OCI-LY1 (cell line): ENCODE results near the gene ZMAT2.
A peak's percentile ranks its signal among the peaks of the same experiment; 100 is the strongest.
"Not testable (repeated sequence)": the region's sequence is repeated elsewhere in the genome, so short reads cannot be mapped to it uniquely, and the experiment has no call there.

Source experiments
- H2AFZ ChIP-seq: fragments of 200-600 bp; sonication (generic), shearing (Covaris generic); 2 replicates; pipeline ENCODE4 v1.6.0; 2014; ENCODE audit warnings: antibody characterized with exemption, mild to moderate bottlenecking, low read length
- H3F3A ChIP-seq: fragments of 200-600 bp; sonication (generic), shearing (Covaris generic); 2 replicates; pipeline ENCODE4 v1.6.0; 2014; ENCODE audit warnings: mild to moderate bottlenecking, antibody characterized with exemption, low read length, moderate library complexity; ENCODE audit not compliant: insufficient read depth
- H3K27ac ChIP-seq: fragments of 200-600 bp; sonication (generic); 2 replicates; pipeline ENCODE4 v1.5.1; 2014; ENCODE audit warnings: low read length, mixed run types, mild to moderate bottlenecking, low read depth; ENCODE audit not compliant: poor library complexity, severe bottlenecking
- H3K27me3 ChIP-seq: fragments of 200-600 bp; sonication (generic); 2 replicates; pipeline ENCODE4 v1.6.0; 2014; ENCODE audit warnings: antibody characterized with exemption, mild to moderate bottlenecking, low read length, moderate library complexity; ENCODE audit not compliant: insufficient read depth
- H3K36me3 ChIP-seq: fragments of 200-600 bp; sonication (generic); 2 replicates; pipeline ENCODE4 v1.6.1; 2014; ENCODE audit warnings: mild to moderate bottlenecking, antibody characterized with exemption, low read length, moderate library complexity, mixed read lengths; ENCODE audit not compliant: insufficient read depth
- H3K4me1 ChIP-seq: fragments of 200-600 bp; sonication (generic); 2 replicates; pipeline ENCODE4 v1.5.1; 2014; ENCODE audit warnings: mild to moderate bottlenecking, low read length, moderate library complexity; ENCODE audit not compliant: insufficient read depth, severe bottlenecking
- H3K4me2 ChIP-seq: fragments of 200-600 bp; sonication (generic), shearing (Covaris generic); 2 replicates; pipeline ENCODE4 v1.6.1; 2014; ENCODE audit warnings: low read length
- H3K4me3 ChIP-seq: fragments of 200-600 bp; sonication (generic); 2 replicates; pipeline ENCODE4 v1.5.1; 2014; ENCODE audit warnings: low read length, low read depth, mild to moderate bottlenecking, mixed read lengths; ENCODE audit not compliant: poor library complexity, severe bottlenecking
- H3K79me2 ChIP-seq: fragments of 200-600 bp; shearing (Covaris generic); 2 replicates; pipeline ENCODE4 v1.6.1; 2016; ENCODE audit warnings: mixed run types, low read length, mixed read lengths; ENCODE audit not compliant: insufficient read depth
- H3K9ac ChIP-seq: fragments of 200-600 bp; sonication (generic), shearing (Covaris generic); 2 replicates; pipeline ENCODE4 v1.6.1; 2014; ENCODE audit warnings: mild to moderate bottlenecking, low read length, mixed read lengths
- H3K9me2 ChIP-seq: fragments of 200-600 bp; sonication (generic), shearing (Covaris generic); 2 replicates; pipeline ENCODE4 v1.6.1; 2014; ENCODE audit warnings: low read depth, mild to moderate bottlenecking, low read length, mixed read lengths
- H3K9me3 ChIP-seq: fragments of 200-600 bp; shearing (Covaris generic); 2 replicates; pipeline ENCODE4 v1.6.1; 2014; ENCODE audit warnings: low read length, mixed read lengths
- H4K20me1 ChIP-seq: fragments of 200-600 bp; sonication (generic), shearing (Covaris generic); 2 replicates; pipeline ENCODE4 v1.6.0; 2016; ENCODE audit warnings: mild to moderate bottlenecking, low read length; ENCODE audit not compliant: insufficient read depth
- EZH2 ChIP-seq: fragments of 200-600 bp; sonication (generic), shearing (Covaris generic); IDR thresholded peaks from 2 replicates; pipeline ENCODE4 v1.8.0; 2017; ENCODE audit warnings: borderline replicate concordance, mixed run types, mild to moderate bottlenecking, antibody characterized with exemption, low read length, moderate library complexity, mixed read lengths
- TF ChIP-seq, protein P1 (sequence below): fragments of 200-600 bp; sonication (generic), shearing (Covaris generic); IDR thresholded peaks from 2 replicates; pipeline ENCODE4 v1.5.1; 2017; ENCODE audit warnings: mild to moderate bottlenecking, antibody characterized with exemption, low read length, moderate library complexity, mixed read lengths

The ZMAT2 gene

DNA sequence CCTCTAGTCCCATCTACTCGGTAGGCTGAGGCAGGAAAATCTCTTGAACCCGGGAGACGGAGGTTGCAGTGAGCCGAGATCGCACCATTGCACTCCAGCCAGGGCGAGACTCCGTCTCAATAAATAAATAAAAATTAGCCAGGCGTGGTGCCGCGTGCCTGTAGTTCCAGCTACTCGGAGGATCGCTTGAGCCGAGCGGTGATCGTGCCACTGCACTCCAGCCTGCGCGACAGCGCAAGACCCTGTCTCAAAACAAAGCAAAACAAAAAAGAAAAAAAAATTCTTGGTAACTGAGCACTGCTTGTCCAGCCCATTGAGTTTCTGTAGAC, 36.3 kb upstream of the ZMAT2 start:
- H3K9me3 ChIP-seq, result no peaks in the 10 kb centered on the region
- H3K4me1 ChIP-seq, result peaks cover 19% of the 10 kb centered on the region
- H3K4me2 ChIP-seq, result peak overlapping the region; percentile 90
- H3K9me2 ChIP-seq, result no peaks in the 10 kb centered on the region
- H3K27me3 ChIP-seq, result no peaks in the 10 kb centered on the region
- peak overlapping the region; percentile 92 for H3K4me3 ChIP-seq
- H2AFZ ChIP-seq, result no peak overlapping the region
- peak overlapping the region; percentile 84 for H3K9ac ChIP-seq
- H4K20me1 ChIP-seq, result no peaks in the 10 kb centered on the region
- peaks cover 7% of the 10 kb centered on the region; the same call in 1 of the 2 replicates for H3F3A ChIP-seq
- H3K79me2 ChIP-seq, result no peaks in the 10 kb centered on the region
- peak overlapping the region; percentile 57 for H3K27ac ChIP-seq
- TF ChIP-seq EZH2, result no peak
- TF ChIP-seq, protein P1, sequence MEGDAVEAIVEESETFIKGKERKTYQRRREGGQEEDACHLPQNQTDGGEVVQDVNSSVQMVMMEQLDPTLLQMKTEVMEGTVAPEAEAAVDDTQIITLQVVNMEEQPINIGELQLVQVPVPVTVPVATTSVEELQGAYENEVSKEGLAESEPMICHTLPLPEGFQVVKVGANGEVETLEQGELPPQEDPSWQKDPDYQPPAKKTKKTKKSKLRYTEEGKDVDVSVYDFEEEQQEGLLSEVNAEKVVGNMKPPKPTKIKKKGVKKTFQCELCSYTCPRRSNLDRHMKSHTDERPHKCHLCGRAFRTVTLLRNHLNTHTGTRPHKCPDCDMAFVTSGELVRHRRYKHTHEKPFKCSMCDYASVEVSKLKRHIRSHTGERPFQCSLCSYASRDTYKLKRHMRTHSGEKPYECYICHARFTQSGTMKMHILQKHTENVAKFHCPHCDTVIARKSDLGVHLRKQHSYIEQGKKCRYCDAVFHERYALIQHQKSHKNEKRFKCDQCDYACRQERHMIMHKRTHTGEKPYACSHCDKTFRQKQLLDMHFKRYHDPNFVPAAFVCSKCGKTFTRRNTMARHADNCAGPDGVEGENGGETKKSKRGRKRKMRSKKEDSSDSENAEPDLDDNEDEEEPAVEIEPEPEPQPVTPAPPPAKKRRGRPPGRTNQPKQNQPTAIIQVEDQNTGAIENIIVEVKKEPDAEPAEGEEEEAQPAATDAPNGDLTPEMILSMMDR, result no peak
- H3K36me3 ChIP-seq, result peaks cover 66% of the 10 kb centered on the region

DNA sequence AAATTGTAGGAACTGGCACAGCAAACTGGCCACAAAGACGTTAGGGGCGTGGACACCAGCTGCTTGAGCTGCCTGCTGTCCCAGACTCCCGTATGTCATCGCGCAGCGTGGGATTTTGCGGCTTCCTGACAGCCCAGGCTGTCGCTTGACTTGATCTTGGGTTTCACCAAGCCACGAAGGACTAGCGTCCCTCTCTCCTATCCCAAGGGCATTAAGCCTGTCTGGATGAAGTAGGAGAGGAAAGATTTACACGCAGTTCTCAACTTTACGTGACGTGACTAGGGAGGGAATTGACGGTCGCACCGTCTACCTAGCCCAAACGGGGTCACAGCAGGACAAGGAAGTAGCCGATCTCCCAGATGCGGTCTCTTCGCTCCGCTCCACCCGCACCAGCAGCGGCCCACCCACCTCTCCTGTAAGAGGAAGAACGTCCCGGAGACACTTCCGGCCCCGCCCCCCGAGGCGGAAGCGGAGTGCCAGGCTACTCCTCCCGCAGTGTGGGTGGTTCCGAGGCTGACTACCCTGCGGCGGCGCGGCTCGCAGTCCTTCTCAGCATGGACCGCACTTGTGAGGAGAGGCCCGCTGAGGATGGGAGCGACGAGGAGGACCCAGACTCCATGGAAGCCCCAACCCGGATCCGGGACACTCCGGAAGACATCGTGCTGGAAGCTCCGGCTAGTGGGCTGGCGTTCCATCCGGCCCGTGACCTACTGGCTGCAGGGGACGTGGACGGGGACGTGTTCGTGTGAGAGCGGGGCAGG, 35.7 kb upstream of the ZMAT2 start, which contains the start of gene WDR55:
WDR55 (plus strand) TSS at position 546 of the 761 bp plus-strand sequence; CDS start at position 555, 9 bp downstream.
- Histone ChIP-seq H3K4me2 (peak within 1 kb of the TSS; percentile 90), H3K4me3 (peak within 1 kb of the TSS; percentile 92), H3K27ac (peak within 1 kb of the TSS; percentile 57), H2AFZ (0 out of 2 replicates have a peak within 1 kb of the TSS, but pooled peaks have one; percentile 10), H3K79me2 (no peaks in the 10 kb centered on the region), H3K9me2 (no peaks in the 10 kb centered on the region), H3K4me1 (peaks cover 19% of the 10 kb centered on the region), H3K9me3 (no peaks in the 10 kb centered on the region), H3K27me3 (no peaks in the 10 kb centered on the region), H3F3A (peaks cover 7% of the 10 kb centered on the region; the same call in 1 of the 2 replicates), H4K20me1 (no peaks in the 10 kb centered on the region), H3K9ac (peak within 1 kb of the TSS; percentile 84), H3K36me3 (peaks cover 66% of the 10 kb centered on the region)
- TF ChIP-seq EZH2, result no peak
- TF ChIP-seq, protein P1, result no peak

DNA sequence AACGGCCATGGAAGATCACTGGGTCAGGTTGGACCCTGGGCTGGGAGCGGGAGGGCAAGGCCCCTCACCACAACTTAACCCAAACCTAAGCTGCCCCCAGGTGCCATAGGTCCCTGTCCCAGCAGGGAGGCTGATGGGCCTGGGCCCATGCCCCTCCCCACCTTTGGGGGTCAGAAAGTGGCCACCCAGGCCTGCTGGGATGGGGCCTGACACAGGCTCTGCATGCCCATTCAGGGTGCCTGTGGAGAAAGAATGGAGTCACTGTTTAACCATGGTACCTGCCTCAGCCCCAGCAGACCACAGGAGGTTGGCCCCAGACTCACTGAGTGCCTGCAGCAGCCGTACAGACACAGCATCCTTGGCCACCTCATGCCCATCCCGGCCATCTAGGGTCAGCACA, 29.2 kb upstream of the ZMAT2 start:
- H3F3A ChIP-seq, H2AFZ ChIP-seq, H3K27ac ChIP-seq, H3K4me2 ChIP-seq, H3K79me2 ChIP-seq, H4K20me1 ChIP-seq, H3K9ac ChIP-seq, H3K9me2 ChIP-seq, H3K4me1 ChIP-seq, H3K9me3 ChIP-seq, H3K27me3 ChIP-seq, H3K4me3 ChIP-seq: not testable (repeated sequence)
- H3K36me3 ChIP-seq, result peaks cover 89% of the 10 kb centered on the region
